Measurements from ENCODE around the gene RBKS.

Gene RBKS

DNA sequence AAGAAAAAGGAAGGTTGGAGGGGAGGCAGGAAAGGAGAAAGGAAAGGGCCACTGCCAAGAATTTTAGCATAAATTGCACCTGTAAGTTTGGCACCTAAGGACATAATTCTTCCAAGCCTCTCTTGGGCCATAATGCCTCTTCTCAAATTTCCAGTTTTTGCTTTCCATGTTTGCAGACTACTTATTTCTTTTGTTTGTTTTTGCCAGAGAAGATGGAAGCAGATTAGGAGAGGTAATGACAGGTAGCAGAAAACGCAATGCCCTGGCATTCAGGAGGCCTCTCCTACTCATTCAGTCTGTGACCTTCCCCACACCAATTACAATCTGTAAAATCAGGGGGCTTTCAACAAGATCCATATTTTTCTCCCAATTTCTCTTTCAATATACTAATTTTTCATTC, 61.9 kb downstream of the RBKS start:
- H3K9me3 ChIP-seq (replicated peaks in 1 of 11), result peaks cover 17 to 32% (median 21%) of the 10 kb centered on the region in 11 experiments
- no peak for TF ChIP-seq Cebpa-rat (IDR thresholded peaks at IDR 0.05)
- H3K4me1 ChIP-seq, result peaks cover 38 to 85% (median 52%) of the 10 kb centered on the region in 10 experiments
- no peaks in the 10 kb centered on the region for H4K20me1 ChIP-seq
- no peak overlapping the region for H3K9ac ChIP-seq
- peak overlapping the region in 3 of 11 experiments; percentile 1 to 95 (median 3); a peak in 4 of 22 replicates for H3K27ac ChIP-seq
- peak overlapping the region in 4 of 11 experiments; percentile 5 to 30 (median 16); a peak in 5 of 22 replicates for H3K4me2 ChIP-seq
- no peak overlapping the region for H3K4me3 ChIP-seq
- no peaks in the 10 kb centered on the region for H3K27me3 ChIP-seq
- H3K36me3 ChIP-seq, result peaks cover 0 to 10% (median 0%) of the 10 kb centered on the region in 11 experiments; a peak in 4 of 22 replicates

DNA sequence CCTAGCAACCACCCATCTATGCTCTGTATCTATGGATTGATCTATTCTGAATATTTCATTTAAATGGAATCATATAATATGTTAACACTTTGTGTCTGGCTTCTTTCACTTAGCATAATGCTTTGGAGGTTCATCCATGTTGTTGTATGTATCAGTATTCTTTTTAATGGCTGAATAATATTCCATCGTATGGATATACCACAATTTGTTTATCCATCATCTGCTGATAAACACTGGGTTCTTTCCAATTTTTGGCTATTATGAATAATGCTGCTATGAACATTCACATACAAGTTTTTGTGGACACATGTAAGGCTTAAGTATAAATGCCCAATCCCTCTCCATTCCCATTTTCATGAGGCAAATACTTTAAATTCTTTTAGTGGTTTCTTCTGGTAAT, 65.8 kb downstream of the RBKS start:
- Histone ChIP-seq H3K4me3 (no peak overlapping the region), H3K4me1 (peaks cover 17 to 57% (median 25%) of the 10 kb centered on the region in 10 experiments), H4K20me1 (no peaks in the 10 kb centered on the region), H3K4me2 (no peak overlapping the region), H3K9ac (no peak overlapping the region), H3K9me3 (replicated peaks in 1 of 11) (peaks cover 10 to 25% (median 12%) of the 10 kb centered on the region in 11 experiments), H3K27me3 (no peaks in the 10 kb centered on the region), H3K36me3 (peaks cover 0 to 8% (median 0%) of the 10 kb centered on the region in 11 experiments; a peak in 4 of 22 replicates), H3K27ac (no peak overlapping the region)
- TF ChIP-seq Cebpa-rat (IDR thresholded peaks at IDR 0.05), result no peak

GRCh38 chr2:27823569-27823968, 66.6 kb downstream of the RBKS start:
- Histone ChIP-seq H3K9ac (peak overlapping the region in 1 of 11 experiments; percentile 2; a peak in 1 of 22 replicates), H3K4me1 (peaks cover 14 to 49% (median 18%) of the 10 kb centered on the region in 10 experiments), H3K27ac (peak overlapping the region in 6 of 11 experiments; percentile 11 to 40 (median 30); a peak in 9 of 22 replicates), H3K36me3 (peaks cover 0 to 8% (median 0%) of the 10 kb centered on the region in 11 experiments; a peak in 5 of 22 replicates), H4K20me1 (no peaks in the 10 kb centered on the region), H3K27me3 (no peaks in the 10 kb centered on the region), H3K4me3 (no peak overlapping the region), H3K9me3 (replicated peaks in 1 of 11) (peaks cover 10 to 34% (median 17%) of the 10 kb centered on the region in 11 experiments), H3K4me2 (peak overlapping the region; percentile 15 to 53 (median 38); a peak in 21 of 22 replicates)
- TF ChIP-seq Cebpa-rat (IDR thresholded peaks at IDR 0.05), result no peak

- Histone ChIP-seq H3K9ac (peak overlapping the region in 2 of 11 experiments; percentile 2 to 4; a peak in 2 of 22 replicates), H3K4me3 (no peak overlapping the region), H3K36me3 (peaks cover 0 to 11% (median 0%) of the 10 kb centered on the region in 11 experiments; a peak in 6 of 22 replicates), H3K27ac (peak overlapping the region in 6 of 11 experiments; percentile 11 to 40 (median 30); a peak in 9 of 22 replicates), H3K9me3 (replicated peaks in 1 of 11) (peaks cover 10 to 38% (median 17%) of the 10 kb centered on the region in 11 experiments), H3K27me3 (no peaks in the 10 kb centered on the region), H3K4me2 (peak overlapping the region; percentile 15 to 53 (median 38); a peak in 21 of 22 replicates), H3K4me1 (peaks cover 14 to 45% (median 18%) of the 10 kb centered on the region in 10 experiments), H4K20me1 (no peaks in the 10 kb centered on the region)
- TF ChIP-seq Cebpa-rat (IDR thresholded peaks at IDR 0.05), result no peak
Measured at GRCh38 chr2:27823135-27823534, 67.1 kb downstream of the RBKS start.

DNA sequence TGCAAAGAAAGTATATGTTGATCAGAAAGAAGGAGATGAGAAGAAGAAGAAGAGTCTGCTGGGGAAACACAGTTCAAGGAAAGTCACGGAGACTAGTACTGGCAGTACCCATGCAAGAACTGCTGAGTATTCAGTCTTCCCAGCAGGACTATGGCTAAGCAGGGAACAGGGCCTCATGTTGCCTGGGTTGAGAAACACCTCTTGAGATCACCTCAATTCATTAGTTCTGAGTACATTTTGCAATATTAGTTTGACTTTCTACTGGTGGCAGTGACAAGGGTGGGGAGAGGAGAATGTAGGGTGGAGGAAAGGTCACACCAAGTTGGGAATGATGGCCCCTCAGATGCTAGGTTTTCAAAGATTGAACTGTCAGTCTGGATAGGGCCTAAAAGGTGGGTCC, 68.1 kb downstream of the RBKS start:
- H3K9me3 ChIP-seq (replicated peaks in 1 of 11), result peaks cover 10 to 49% (median 24%) of the 10 kb centered on the region in 11 experiments
- no peak for TF ChIP-seq Cebpa-rat (IDR thresholded peaks at IDR 0.05)
- H3K4me1 ChIP-seq, result peaks cover 14 to 34% (median 18%) of the 10 kb centered on the region in 10 experiments
- H4K20me1 ChIP-seq, result no peaks in the 10 kb centered on the region
- H3K9ac ChIP-seq, result no peak overlapping the region
- H3K4me2 ChIP-seq, result peak overlapping the region in 4 of 11 experiments; percentile 24 to 43 (median 34); a peak in 3 of 22 replicates
- H3K27me3 ChIP-seq, result no peaks in the 10 kb centered on the region
- H3K27ac ChIP-seq, result peak overlapping the region in 2 of 11 experiments; percentile 24 to 40; a peak in 2 of 22 replicates
- H3K36me3 ChIP-seq, result peaks cover 0 to 22% (median 0%) of the 10 kb centered on the region in 11 experiments; a peak in 6 of 22 replicates
- H3K4me3 ChIP-seq, result no peak overlapping the region

- peaks cover 0 to 25% (median 0%) of the 10 kb centered on the region in 11 experiments; a peak in 4 of 22 replicates for H3K36me3 ChIP-seq
Measured at GRCh38 chr2:27815860-27816438, 74.2 kb downstream of the RBKS start.

DNA sequence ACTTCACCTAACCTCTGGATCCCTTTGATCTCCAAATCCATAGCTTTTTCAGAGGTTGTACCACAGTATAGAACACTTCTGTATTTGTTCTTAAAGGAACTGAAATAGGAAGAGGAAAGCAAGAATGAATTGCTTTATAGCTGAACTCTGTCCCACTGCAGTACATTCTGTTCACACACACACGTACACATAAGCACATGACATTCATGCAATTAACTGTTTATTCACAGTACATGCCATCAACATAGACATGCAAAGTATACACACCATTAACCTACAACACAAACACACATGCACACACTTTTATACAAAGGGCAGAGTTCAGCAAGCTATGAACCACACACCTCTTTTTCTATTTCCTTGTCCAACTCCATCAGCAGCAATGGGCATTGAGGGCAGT, 75.4 kb downstream of the RBKS start:
- Histone ChIP-seq H3K9ac (no peak overlapping the region), H3K36me3 (peaks cover 0 to 25% (median 0%) of the 10 kb centered on the region in 11 experiments; a peak in 4 of 22 replicates)
- no peak for TF ChIP-seq Cebpa-rat (IDR thresholded peaks at IDR 0.05)

More at GRCh38 chr2:27815860-27816438, 74.2 kb downstream of the RBKS start:
- Histone ChIP-seq H3K27me3 (no peaks in the 10 kb centered on the region), H3K27ac (peak overlapping the region in 6 of 11 experiments; percentile 7 to 48 (median 36); a peak in 7 of 22 replicates), H4K20me1 (no peaks in the 10 kb centered on the region), H3K9ac (no peak overlapping the region), H3K4me2 (0 out of 22 replicates have a peak overlapping the region, but pooled peaks of 2 of the 11 experiments have one; percentile 21 to 32), H3K9me3 (replicated peaks in 1 of 11) (peaks cover 0 to 57% (median 16%) of the 10 kb centered on the region in 11 experiments; a peak in 19 of 22 replicates), H3K4me1 (peaks cover 9 to 36% (median 20%) of the 10 kb centered on the region in 10 experiments), H3K4me3 (no peak overlapping the region)
- no peak for TF ChIP-seq Cebpa-rat (IDR thresholded peaks at IDR 0.05)

GRCh38 chr2:27811768-27812167, 78.4 kb downstream of the RBKS start:
- no peak for TF ChIP-seq Cebpa-rat (IDR thresholded peaks at IDR 0.05)

More for the DNA sequence above, 75.4 kb downstream of the RBKS start:
- Histone ChIP-seq H3K4me1 (peaks cover 21 to 47% (median 31%) of the 10 kb centered on the region in 10 experiments), H4K20me1 (no peaks in the 10 kb centered on the region), H3K27ac (peak overlapping the region in 7 of 11 experiments; percentile 2 to 48 (median 34); a peak in 8 of 22 replicates), H3K27me3 (no peaks in the 10 kb centered on the region), H3K4me3 (no peak overlapping the region), H3K4me2 (peak overlapping the region in 6 of 11 experiments; percentile 0 to 55 (median 26); a peak in 8 of 22 replicates), H3K9me3 (replicated peaks in 1 of 11) (peaks cover 0 to 57% (median 16%) of the 10 kb centered on the region in 11 experiments; a peak in 19 of 22 replicates)

More at GRCh38 chr2:27811768-27812167, 78.4 kb downstream of the RBKS start:
- peak overlapping the region in 9 of 11 experiments; percentile 70 to 86 (median 80); a peak in 13 of 22 replicates for H3K9ac ChIP-seq
- H3K36me3 ChIP-seq, result peaks cover 0 to 2% (median 0%) of the 10 kb centered on the region in 11 experiments; a peak in 1 of 22 replicates
- H3K4me1 ChIP-seq, result peaks cover 37 to 77% (median 60%) of the 10 kb centered on the region in 10 experiments
- no peaks in the 10 kb centered on the region for H3K27me3 ChIP-seq
- H3K27ac ChIP-seq, result peak overlapping the region in 10 of 11 experiments; percentile 81 to 99 (median 94); a peak in 20 of 22 replicates
- H3K9me3 ChIP-seq (replicated peaks in 1 of 11), result peaks cover 0 to 31% (median 10%) of the 10 kb centered on the region in 11 experiments; a peak in 14 of 22 replicates
- H3K4me3 ChIP-seq, result no peak overlapping the region
- peak overlapping the region in 10 of 11 experiments; percentile 67 to 86 (median 76); a peak in 18 of 22 replicates for H3K4me2 ChIP-seq
- H4K20me1 ChIP-seq, result no peaks in the 10 kb centered on the region
